ENCODE data around the gene STK38L.
A peak's percentile ranks its signal among the peaks of the same experiment; 100 is the strongest.

STK38L gene

GRCh38 chr12:27343255-27344000 lies 99.3 kb downstream of the STK38L start:
- ChIA-PET POLR2A (no interaction called here), CTCF (interaction anchor here (0.6 to 0.7 kb wide), 2 partner anchors 20 to 22 kb away, joined by 3 to 4 read pairs; no protein-coding TSS in a partner anchor)
- no peak for TF ChIP-seq SALL2 (tag by site-specific recombination; IDR thresholded peaks at IDR 0.05; ENCODE audit: borderline replicate concordance)
- no peak for TF ChIP-seq ZNF843 (tag by site-specific recombination; IDR thresholded peaks at IDR 0.05)
- peak; percentile 65; the same call in 1 of the 2 replicates for TF ChIP-seq PRDM4 (tag by site-specific recombination; IDR thresholded peaks at IDR 0.05)
- no peak for TF ChIP-seq ZNF596 (tag by site-specific recombination; IDR thresholded peaks at IDR 0.05)
- no peak for TF ChIP-seq KLF7 (tag by site-specific recombination; IDR thresholded peaks at IDR 0.05; ENCODE audit: borderline replicate concordance)
- no peak for TF ChIP-seq ZNF626 (tag by site-specific recombination; IDR thresholded peaks at IDR 0.05)
- no peak for TF ChIP-seq ZNF747 (tag by site-specific recombination; IDR thresholded peaks at IDR 0.05)
- 0 out of 2 replicates have a peak, but pooled peaks have one; percentile 19 for TF ChIP-seq ZNF629 (tag by site-specific recombination; IDR thresholded peaks at IDR 0.05)
- no peak for TF ChIP-seq ZNF121 (tag by site-specific recombination; IDR thresholded peaks at IDR 0.05)
- no peaks in the 10 kb centered on the region; a peak in 1 of 3 replicates for H3K36me3 ChIP-seq (ENCODE audit: control insufficient read depth in 2 of 2, insufficient read depth in 1 of 2, low read length in 2 of 2)
- no peak overlapping the region for H3K27ac ChIP-seq (ENCODE audit: extremely low read depth, low read depth, low read length)
- H3K4me3 ChIP-seq (ENCODE audit: low read depth, low read length), result no peak overlapping the region
- H3K4me1 ChIP-seq (ENCODE audit: control insufficient read depth, insufficient read depth, low read length), result peaks cover 12% of the 10 kb centered on the region
- no peaks in the 10 kb centered on the region for H3K9me3 ChIP-seq (ENCODE audit: control insufficient read depth, insufficient read depth, low read depth, low read length)

GRCh38 chr12:27344246-27344645 lies 100.2 kb downstream of the STK38L start:
- no peak for TF ChIP-seq GLI4 (tag by site-specific recombination; IDR thresholded peaks at IDR 0.05)
- no peak for TF ChIP-seq ZNF140 (tag by site-specific recombination; IDR thresholded peaks at IDR 0.05)
- peaks cover 12% of the 10 kb centered on the region for H3K4me1 ChIP-seq (ENCODE audit: control insufficient read depth, insufficient read depth, low read length)
- H3K36me3 ChIP-seq (ENCODE audit: control insufficient read depth in 2 of 2, insufficient read depth in 1 of 2, low read length in 2 of 2), result no peaks in the 10 kb centered on the region; a peak in 1 of 3 replicates
- no peaks in the 10 kb centered on the region for H3K9me3 ChIP-seq (ENCODE audit: control insufficient read depth, insufficient read depth, low read depth, low read length)
- ChIA-PET CTCF (interaction anchor here (0.6 to 0.7 kb wide), 2 partner anchors 21 to 22 kb away, joined by 3 to 4 read pairs; no protein-coding TSS in a partner anchor), POLR2A (interaction anchor here (1.4 kb wide), 1 partner anchor 10 kb away, joined by 3 read pairs; no protein-coding TSS in a partner anchor)
- H3K27ac ChIP-seq (ENCODE audit: extremely low read depth, low read depth, low read length), result no peak overlapping the region
- no peak overlapping the region for H3K4me3 ChIP-seq (ENCODE audit: low read depth, low read length)

- Histone ChIP-seq H3K27ac (ENCODE audit: extremely low read depth, low read depth, low read length) (no peak overlapping the region), H3K4me1 (ENCODE audit: control insufficient read depth, insufficient read depth, low read length) (peaks cover 12% of the 10 kb centered on the region), H3K4me3 (ENCODE audit: low read depth, low read length) (no peak overlapping the region), H3K36me3 (ENCODE audit: control insufficient read depth in 2 of 2, insufficient read depth in 1 of 2, low read length in 2 of 2) (no peaks in the 10 kb centered on the region; a peak in 1 of 3 replicates), H3K9me3 (ENCODE audit: control insufficient read depth, insufficient read depth, low read depth, low read length) (no peaks in the 10 kb centered on the region)
- ChIA-PET CTCF (interaction anchor here (0.7 kb wide), 1 partner anchor 302 kb away, joined by 4 read pairs; no protein-coding TSS in a partner anchor), POLR2A (interaction anchor here (1.4 kb wide), 1 partner anchor 11 kb away, joined by 3 read pairs; no protein-coding TSS in a partner anchor)
- TF ChIP-seq ATF2 (tag by site-specific recombination; IDR thresholded peaks at IDR 0.05; ENCODE audit: low read depth) (peak; percentile 82), ZNF473 (tag by site-specific recombination; IDR thresholded peaks at IDR 0.05) (no peak), ZNF350 (tag by site-specific recombination; IDR thresholded peaks at IDR 0.05) (no peak), ZNF664 (tag by site-specific recombination; IDR thresholded peaks at IDR 0.05) (no peak), ZNF140 (tag by site-specific recombination; IDR thresholded peaks at IDR 0.05) (no peak), ZNF26 (tag by site-specific recombination; IDR thresholded peaks at IDR 0.05) (no peak), SETDB1 (IDR thresholded peaks at IDR 0.05; ENCODE audit: insufficient read length, low read length) (no peak), INSM2 (tag by site-specific recombination; IDR thresholded peaks at IDR 0.05) (no peak), ZNF10 (tag by site-specific recombination; IDR thresholded peaks at IDR 0.05) (0 out of 2 replicates have a peak, but pooled peaks have one; percentile 13), ZNF266 (tag by site-specific recombination; IDR thresholded peaks at IDR 0.05; ENCODE audit: low read depth) (no peak), ZNF626 (tag by site-specific recombination; IDR thresholded peaks at IDR 0.05) (no peak), PRDM4 (tag by site-specific recombination; IDR thresholded peaks at IDR 0.05) (no peak)
These were observed 100.7 kb downstream of the STK38L start for GRCh38 chr12:27344760-27345159.
